HG03442 (cell line): ENCODE results near the gene GNAS.

Experiments
- ATAC-seq: cut with Tn5 transposase; IDR thresholded peaks from one replicate; pipeline ENCODE4 v1.9.1; 2021; ENCODE audit warnings: mild to moderate bottlenecking, moderate library complexity; ENCODE audit not compliant: unreplicated experiment

Gene GNAS

DNA sequence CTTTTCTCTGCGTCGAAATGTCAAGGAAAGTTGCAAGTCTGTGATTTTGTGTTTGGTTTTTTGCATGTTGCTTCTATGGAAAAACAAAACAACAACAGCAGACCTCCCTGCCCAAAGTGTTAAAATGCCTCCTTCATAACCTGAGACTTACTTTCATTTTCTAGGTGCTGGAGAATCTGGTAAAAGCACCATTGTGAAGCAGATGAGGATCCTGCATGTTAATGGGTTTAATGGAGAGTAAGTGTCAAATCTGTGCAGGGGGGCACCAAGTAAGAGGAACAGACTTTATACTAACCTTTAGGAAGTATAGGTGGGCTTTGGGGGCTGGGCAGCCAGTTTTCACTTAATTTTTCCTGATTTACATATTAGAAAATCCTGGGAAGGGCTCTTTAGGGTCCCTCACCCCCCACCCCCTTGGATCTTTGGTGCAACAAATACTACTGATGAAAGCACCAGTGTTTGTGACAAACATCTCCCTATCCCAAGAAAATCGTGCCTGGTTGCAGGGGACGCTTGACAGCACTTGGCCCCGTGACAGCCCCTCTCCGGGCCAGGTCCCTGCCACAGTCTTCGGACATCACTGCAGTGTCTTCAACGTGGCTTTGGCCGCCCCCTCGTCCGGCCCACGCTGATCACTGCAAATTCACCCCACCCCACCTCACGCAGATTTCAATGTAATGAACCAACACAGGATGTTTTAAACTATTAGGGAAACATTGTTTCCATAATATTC lies 43.1 kb downstream of the GNAS start:
- ATAC-seq, result no peak

DNA sequence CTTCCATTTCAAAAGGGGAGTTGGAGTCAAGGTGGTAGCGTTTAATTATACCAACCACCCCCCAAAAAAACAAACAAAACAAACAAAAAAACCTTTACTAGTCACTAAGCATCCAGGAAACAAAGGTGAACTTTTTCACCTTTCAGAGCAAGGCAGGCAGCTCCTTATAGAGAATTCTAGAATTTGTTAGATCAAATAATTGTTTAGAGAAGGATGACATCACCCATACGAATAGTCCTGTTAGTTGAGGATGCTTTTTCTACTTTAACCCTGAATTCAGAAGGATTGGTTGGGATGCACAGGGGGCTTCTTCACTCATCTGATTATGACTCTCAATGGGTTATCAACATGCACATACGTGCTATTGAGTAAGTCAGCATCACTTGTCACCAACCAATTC lies 44.3 kb downstream of the GNAS start:
- no peak for ATAC-seq

DNA sequence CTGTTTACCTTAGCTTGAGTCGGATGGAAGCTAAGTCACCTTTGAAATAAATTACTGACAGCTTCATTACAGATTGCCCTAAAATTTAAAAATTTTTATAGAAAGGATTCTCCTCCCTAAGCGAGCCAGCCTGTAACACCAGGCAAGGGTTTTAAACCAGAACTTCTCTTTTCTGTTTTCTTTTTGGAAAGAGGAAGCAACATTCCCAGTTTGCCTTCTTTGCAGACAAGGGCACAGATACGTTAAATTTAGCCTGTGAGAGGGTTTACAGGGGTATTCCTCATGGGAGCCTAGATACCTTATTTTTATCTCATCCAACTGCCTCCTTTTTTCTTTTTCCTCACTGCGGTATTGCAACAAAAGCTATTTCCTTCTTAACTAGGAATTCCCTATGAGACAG lies 45.0 kb downstream of the GNAS start:
- no peak for ATAC-seq

DNA sequence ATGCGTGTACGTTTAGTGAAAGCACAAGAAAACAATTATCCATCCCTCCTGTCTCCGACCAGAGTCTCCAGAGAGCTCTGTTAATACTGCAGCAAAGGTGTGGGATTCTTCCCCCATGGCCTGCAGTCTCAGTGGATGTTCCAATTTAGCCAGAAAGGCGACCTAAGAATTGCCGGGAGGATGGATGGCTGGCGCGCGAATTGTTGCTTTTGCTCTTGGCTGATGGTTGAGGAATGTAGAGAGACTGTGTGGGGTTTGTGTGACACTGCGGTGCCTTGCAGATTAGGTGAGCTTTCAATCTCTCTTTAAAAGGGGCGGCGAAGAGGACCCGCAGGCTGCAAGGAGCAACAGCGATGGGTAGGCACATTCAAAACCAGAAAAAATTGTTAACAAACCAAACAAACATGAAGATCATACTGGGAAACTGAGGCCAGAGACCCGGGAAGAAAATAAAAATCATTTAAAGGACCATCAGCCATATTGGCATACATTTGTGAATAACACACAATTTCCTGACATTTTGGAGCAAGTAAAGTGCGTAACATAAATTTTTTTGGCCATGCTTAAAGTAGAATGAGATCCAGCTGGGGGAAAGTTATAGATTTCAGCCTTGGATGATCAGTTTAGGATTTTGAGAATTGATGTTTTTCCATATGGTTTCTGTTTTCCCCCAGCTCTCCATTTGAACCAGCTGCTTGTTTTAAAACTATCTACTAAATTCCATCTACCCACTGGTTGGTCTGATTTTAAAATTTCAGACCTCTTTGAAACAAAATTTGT lies 46.3 kb downstream of the GNAS start:
- ATAC-seq, result no peak

DNA sequence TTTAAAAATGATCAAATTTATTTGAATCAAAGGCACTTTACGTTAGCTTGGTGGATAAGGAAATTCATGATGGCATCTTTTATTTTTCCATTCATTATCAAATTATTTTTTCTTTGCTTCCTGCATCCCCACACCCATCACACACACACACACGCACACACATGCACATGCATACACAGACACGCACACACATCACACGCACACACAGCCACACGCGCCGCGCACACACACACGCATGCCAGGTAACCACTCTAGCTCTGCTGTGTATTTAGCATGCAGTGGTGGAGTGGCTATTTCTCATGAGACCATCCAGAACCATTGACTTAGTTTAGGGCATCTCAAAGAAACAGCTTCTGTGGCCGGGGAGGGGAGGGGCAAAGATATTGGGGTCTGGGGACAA lies 47.0 kb downstream of the GNAS start:
- ATAC-seq, result no peak

DNA sequence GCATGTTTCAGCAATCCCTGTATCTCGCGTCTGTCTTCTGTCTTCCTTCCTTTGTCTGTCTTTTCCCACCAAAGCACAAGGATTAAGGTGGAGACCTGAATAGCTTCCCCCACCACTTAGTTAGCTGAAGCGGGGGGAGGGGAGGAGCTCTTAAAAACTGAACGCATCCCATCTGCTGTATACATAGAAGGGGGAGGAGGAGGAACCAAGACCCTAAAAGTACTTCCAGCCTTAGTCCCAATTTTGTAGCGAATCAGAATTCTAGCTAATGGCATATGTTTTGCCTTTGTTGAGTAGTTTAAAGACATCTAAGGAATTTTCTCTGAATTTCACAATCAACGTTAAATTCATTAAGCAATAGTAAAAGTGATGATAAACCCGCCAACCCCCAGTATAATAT lies 47.9 kb downstream of the GNAS start:
- ATAC-seq, result no peak

DNA sequence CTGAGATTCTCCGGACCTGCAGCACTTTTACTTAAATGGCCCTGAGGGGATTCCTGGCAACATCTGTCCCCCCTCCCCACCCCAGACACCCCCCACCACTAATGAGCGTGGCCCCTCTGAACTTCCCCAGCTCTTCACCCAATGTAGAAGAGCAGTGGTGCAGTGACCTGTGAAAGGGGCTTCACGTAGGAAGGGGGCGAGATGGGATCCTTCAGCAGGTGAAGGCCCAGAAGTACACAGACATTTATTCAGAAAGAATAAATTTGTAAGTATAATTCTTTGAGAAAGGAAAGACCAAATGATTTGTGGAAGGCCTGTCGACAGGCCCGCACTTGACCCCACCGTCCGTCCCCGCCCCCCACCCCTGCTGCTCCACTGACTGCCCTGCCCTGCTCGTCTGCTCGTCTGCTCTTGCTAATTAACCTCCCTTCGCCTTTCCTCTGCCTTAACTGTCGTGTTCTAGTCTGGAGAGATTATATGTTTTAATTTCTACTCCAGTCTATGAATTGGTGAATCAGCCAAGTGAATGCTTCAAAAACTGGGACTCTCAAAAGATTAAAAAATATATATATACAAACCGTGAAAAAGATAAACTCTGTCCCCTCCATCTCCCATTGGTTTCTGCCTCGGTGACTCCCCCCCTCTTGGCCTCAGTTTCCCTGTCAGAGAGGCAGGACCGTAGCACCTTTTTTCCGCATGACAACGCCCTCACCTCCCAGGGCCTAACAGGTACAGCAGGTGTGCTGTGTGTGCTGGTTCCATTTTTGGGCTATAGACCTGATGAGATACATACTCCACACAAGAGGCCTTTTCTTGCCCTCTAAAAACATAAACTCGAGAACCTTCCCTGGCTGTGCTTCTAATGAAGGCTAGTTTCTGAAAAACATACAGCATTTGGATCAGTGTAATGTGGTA lies 49.2 kb downstream of the GNAS start:
- ATAC-seq, result no peak

DNA sequence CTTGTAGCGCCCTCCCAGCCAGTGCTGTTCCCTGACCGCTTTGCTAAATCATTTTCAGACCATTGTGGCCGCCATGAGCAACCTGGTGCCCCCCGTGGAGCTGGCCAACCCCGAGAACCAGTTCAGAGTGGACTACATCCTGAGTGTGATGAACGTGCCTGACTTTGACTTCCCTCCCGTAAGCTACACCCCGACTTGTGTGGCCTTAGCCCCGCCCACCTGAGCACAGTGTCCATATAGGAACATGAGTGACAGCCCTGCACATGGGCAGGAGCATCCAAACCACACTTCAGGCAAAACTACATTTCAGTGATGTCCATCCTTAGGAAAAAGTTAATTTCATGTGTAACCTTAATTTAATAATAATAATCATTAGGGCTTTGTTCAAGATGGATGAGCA lies 51.1 kb downstream of the GNAS start:
- ATAC-seq, result no peak

DNA sequence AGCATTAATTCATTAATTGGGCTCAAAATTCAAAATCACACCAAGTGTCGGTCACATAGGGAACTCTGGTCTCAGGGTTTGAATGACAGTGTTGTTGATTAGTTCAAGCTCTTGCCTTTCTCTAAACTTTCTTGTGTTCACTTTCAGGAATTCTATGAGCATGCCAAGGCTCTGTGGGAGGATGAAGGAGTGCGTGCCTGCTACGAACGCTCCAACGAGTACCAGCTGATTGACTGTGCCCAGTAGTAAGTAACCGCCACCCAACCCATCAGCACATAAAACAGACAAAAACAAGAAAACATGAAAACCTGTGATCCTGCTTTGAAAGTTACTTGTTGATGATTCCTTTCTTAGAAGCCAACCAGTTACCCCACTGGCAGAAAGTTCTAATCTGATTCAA lies 52.7 kb downstream of the GNAS start:
- ATAC-seq, result no peak

DNA sequence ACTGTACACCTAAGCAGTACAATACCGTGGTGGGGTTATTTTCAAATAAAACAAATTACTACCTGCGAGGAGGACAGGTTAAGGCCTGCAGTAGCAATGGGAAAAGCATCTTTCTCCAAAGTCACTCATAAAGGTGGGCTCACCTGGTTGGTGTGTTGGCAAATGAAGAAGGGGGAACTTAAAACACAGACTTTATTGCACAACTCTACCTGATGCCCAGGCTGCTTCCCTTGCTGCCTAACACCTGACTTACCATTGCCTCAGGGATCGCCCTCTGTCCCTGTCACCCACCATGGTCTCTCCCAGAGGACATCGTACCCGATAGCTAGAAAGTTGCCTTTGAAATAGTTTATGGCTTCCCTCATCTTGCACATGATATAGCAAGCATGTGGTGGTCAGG lies 53.6 kb downstream of the GNAS start:
- no peak for ATAC-seq

DNA sequence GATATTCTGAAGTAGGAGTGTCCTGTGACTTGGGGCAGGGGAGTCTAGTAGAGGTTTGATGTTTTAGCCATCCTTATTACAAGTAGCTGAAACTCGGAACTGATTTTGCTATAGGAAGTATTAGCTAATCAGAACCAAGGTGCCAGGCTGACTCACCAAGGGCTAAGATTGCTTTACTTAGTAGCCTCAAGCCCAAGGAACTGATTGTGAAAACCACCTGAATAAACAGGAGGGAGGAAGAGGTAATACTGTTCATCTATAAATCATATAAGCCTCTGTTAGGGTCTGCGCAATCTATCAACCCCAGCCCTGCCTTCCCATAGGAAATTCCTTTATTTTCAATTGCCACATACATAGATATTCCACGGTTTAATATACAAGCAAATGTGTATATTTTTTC lies 54.4 kb downstream of the GNAS start:
- no peak for ATAC-seq

DNA sequence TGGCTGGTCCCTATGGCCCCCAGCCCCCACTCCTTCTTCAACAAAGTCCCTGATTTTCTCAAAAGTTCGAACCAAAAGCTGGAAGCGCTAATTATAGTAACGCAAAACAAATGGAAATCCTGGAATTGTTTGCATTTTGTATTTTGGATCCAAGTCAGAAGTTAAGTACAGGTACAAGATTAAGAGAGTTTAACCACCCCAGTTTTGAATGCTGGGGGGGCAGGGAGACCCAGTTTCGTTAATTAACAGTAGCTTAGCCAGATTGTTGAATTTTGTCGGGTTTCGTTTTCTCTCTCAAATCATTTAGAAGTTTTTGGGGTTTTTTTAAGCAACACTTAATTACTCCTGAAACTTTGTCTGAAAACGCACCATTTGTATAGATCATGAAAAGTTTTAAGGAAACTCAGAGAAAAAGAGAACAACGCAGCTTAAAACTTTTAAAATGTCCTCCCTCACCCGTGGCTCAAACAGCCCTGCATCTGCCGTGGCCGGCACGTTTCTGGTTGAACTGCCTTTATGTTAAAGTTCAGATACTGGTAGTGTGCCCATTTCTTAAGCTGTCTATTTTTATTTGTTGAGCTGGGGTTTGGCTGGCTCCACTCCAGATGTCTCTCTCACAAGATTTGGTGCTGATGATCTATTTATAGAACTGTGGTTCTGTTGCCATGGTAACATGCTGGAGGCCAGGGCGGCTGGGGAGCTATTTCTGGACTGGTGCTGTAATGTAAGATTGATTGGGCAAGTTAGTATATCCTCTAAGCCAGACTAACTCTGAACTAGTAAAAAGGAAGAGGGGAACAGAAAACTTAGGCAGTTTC lies 55.0 kb downstream of the GNAS start:
- peak; percentile 83 for ATAC-seq

DNA sequence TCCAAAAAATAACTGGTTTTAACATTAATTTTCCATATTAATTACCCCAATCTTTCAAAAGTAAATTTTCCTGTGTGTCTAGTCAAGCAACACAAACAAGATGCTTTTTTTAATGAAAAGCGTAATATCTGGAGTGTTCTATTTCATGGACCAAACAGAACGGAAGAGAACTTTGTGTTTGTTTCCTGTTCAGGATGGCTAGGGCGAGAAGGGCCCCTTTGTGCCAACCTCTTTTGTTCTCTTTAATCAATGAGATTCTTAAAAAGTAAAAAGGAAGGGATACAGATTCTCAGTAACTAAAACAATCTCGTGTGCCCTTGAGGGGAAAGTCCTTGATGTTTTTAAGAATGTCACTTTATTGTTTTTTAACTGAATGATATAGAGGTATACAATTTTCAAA lies 55.7 kb downstream of the GNAS start:
- no peak for ATAC-seq

DNA sequence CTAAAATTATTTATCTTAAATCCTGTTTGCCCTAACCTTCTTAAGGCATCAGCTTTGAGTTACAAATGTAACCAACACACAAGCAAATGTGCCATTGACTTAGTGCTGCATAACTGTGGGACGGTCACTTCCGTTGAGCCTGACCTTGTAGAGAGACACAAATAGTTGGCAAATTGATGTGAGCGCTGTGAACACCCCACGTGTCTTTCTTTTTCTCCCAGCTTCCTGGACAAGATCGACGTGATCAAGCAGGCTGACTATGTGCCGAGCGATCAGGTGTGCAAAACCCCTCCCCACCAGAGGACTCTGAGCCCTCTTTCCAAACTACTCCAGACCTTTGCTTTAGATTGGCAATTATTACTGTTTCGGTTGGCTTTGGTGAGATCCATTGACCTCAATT lies 56.4 kb downstream of the GNAS start:
- no peak for ATAC-seq

DNA sequence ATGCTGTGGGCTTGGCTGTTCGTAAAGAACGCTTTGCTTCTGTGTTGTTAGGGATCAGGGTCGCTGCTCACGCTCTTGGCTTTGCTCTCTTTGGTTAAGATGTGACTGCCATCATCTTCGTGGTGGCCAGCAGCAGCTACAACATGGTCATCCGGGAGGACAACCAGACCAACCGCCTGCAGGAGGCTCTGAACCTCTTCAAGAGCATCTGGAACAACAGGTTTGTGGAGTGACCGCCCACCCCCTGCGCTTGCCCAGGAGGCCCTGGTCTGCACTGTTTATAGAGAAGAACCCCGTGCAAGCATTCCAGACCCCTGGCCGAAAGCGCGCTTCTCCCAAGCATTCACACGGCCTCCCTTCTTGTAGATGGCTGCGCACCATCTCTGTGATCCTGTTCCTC lies 57.1 kb downstream of the GNAS start:
- no peak for ATAC-seq

DNA sequence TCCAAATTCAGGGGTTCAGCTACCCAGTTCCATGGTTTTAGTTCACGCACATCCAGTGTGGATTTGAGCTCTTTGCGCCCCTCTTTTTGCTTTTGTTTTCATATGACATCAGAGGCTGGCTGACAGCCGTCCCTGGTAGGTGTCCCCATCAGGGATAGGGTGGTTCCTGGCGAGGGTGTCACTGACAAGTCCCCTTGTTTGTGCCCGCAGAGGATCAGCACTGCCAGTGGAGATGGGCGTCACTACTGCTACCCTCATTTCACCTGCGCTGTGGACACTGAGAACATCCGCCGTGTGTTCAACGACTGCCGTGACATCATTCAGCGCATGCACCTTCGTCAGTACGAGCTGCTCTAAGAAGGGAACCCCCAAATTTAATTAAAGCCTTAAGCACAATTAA lies 58.0 kb downstream of the GNAS start:
- no peak for ATAC-seq

DNA sequence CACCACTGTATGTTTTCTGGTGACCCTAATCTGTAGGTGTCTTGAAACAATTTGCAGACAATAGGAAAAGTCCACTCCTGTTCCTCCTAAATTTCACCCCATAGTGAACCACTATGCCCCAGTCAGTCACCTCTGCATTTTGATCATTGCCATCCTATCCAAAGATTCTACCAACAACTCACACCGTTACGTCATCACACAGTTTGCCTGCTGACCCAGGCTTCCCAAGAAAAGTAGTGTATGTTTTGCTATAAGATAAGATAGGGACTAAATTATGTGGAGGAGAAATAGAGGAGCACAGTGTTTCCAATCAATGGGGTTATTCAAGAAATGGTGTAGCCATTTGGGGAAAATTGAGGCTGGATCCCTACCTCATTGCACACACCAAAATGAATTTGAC lies 58.8 kb downstream of the GNAS start:
- ATAC-seq, result no peak

DNA sequence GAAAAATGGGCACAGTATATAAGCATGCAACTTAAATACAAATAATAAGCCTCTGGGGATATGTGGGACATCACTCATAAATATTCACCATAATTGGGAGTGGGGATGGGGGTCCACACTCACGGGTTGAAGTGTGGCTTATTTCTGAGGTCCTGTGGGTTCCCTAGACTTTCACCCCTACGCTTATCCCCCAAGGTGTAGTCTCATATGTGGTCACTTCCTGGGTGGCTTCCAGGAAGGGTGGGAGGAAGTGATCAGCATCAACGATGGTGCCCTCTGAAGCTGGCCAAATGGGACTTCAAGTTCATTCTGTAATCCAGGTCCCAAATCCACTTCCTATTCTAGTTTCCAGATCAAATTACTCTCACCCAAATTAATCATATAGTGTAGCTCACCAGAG lies 59.5 kb downstream of the GNAS start:
- ATAC-seq, result no peak

DNA sequence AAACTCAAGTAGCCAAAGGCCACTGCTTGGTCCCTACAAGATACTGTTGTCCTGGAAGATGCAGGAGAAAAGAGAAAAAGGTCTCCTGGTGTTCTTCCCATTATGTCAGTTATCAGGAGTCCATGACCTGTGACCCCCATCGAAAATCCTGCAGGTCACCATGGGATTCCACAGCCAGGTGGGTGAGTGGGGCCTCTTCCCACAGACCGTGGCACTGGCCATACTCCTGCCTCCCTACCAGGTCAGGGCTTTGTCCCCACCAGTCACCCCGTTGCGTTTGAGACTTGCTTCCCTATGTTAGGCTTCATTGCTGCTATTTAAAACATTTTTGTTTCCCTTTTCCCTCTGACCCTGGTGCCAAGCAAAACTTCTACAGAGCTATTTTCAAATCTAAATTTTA lies 60.6 kb downstream of the GNAS start:
- ATAC-seq, result no peak

DNA sequence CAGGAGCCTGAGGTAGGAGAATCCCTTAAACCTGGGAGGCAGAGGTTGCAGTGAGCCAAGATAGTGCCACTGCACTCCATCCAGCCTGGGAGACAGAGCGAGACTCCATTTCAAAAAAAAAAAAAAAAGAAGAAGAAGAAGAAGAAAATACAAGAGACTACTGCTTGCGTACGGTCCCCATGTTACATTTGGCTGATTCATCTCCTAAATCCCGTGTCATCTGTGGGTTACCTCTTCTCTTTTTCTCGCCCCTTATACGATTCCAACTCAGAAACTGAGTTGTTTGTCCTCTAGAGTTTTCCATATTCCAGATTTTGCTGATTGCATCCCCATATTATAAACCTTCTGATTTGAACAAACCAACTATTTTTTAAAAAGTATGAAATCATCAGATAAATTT lies 66.1 kb downstream of the GNAS start:
- no peak for ATAC-seq

DNA sequence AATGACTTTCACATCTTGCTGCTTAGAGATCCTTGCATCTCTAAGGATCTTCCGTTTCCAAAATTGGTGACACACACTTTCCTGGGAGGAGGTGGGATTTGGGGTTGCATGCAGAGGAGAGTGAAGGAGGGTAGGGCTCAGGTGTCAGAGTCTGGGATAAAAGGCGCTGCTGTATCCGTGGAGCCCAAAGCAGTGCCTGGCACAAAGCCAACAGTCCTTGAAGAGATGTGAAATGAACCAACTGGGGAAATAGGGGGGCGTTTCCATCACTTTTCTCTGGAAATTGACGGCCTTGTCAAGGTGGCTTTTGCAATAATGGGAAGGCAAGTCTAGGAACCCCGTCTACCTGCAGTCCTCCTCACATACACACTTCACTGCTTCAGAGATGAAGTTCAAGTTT lies 69.0 kb downstream of the GNAS start:
- ATAC-seq, result no peak
